Choroid plexus epithelial cell (primary cell): ENCODE results near the gene METTL21C.
A peak's percentile ranks its signal among the peaks of the same experiment; 100 is the strongest.

ENCODE experiments used
- DNase-seq: peaks from one replicate; pipeline ENCODE4 v3.0.0-alpha.2; 2010; ENCODE audit warnings: low read depth
- H3K4me3 ChIP-seq: 2 replicates; pipeline ENCODE4 v1.5.1; 2011; ENCODE audit warnings: low read depth, mild to moderate bottlenecking, control low read depth, low read length, moderate library complexity
- CTCF ChIP-seq: conservative IDR thresholded peaks from 2 replicates; pipeline ENCODE4 v1.5.1; 2011; ENCODE audit warnings: low read depth, mild to moderate bottlenecking, control low read depth, inconsistent platforms, low read length, moderate library complexity

METTL21C gene

GRCh38 chr13:102680842-102681740, 13.8 kb downstream of the METTL21C start:
- TF ChIP-seq CTCF, result no peak
- H3K4me3 ChIP-seq, result no peak overlapping the region
- peak; percentile 33 for DNase-seq

- H3K4me3 ChIP-seq, result no peak overlapping the region
- TF ChIP-seq CTCF, result no peak
- DNase-seq, result no peak
Observed at GRCh38 chr13:102680133-102680717, 14.6 kb downstream of the METTL21C start.

- no peak overlapping the region for H3K4me3 ChIP-seq
- no peak for TF ChIP-seq CTCF
- no peak for DNase-seq
Observed at GRCh38 chr13:102679449-102680132, 15.3 kb downstream of the METTL21C start.

- no peak overlapping the region for H3K4me3 ChIP-seq
- TF ChIP-seq CTCF, result no peak
- no peak for DNase-seq
Observed at GRCh38 chr13:102678339-102679107, 16.3 kb downstream of the METTL21C start.

- TF ChIP-seq CTCF, result no peak
- no peak overlapping the region for H3K4me3 ChIP-seq
- no peak for DNase-seq
Observed at GRCh38 chr13:102677122-102677521, 17.7 kb downstream of the METTL21C start.

GRCh38 chr13:102675115-102675514, 19.7 kb downstream of the METTL21C start:
- no peak for DNase-seq
- no peak overlapping the region for H3K4me3 ChIP-seq
- TF ChIP-seq CTCF, result no peak
